Skeletal muscle tissue (tissue), 4 donors: Measurements from ENCODE around the gene MT4. TPM values are rescaled to one million over a fixed set of nuclear protein-coding genes. Genes with fewer than 3 reads are reported as not detected.

ENCODE experiments used
- H3K27ac ChIP-seq: one replicate; pipeline ENCODE4 v1.7.0; 2013; ENCODE audit warnings: mild to moderate bottlenecking, low read depth, low read length, inconsistent platforms
- H3K27me3 ChIP-seq, 3 donors: one replicate each; pipeline ENCODE4 v1.7.0; 2013; ENCODE audit warnings: low read length in 3 of 3; ENCODE audit not compliant: control insufficient read depth in 3 of 3, insufficient read depth in 3 of 3
- H3K36me3 ChIP-seq, 3 donors: one replicate each; pipeline ENCODE4 v1.7.0; 2013; ENCODE audit warnings: low read length in 3 of 3; ENCODE audit not compliant: control insufficient read depth in 3 of 3, insufficient read depth in 3 of 3
- H3K4me1 ChIP-seq, 3 donors: one replicate each; pipeline ENCODE4 v1.7.0; 2013; ENCODE audit warnings: low read length in 3 of 3, mild to moderate bottlenecking in 3 of 3; ENCODE audit not compliant: control insufficient read depth in 3 of 3, insufficient read depth in 3 of 3
- H3K4me3 ChIP-seq, 3 donors: one replicate each; pipeline ENCODE4 v1.7.0; 2013; ENCODE audit warnings: low read length in 3 of 3
- H3K9ac ChIP-seq, 3 donors: one replicate each; pipeline ENCODE4 v1.7.0; 2013; ENCODE audit warnings: low read length in 3 of 3, mild to moderate bottlenecking in 3 of 3, moderate library complexity in 2 of 3, low read depth in 1 of 3
- H3K9me3 ChIP-seq, 3 donors: one replicate each; pipeline ENCODE4 v1.7.0; 2013; ENCODE audit warnings: low read length in 3 of 3; ENCODE audit not compliant: control insufficient read depth in 3 of 3
- total RNA-seq: library from RNA; depleted of rRNA; stranded (reverse); fragments of >200 nt; gene quantifications from one replicate; pipeline ENCODE4 v1.2.3, GENCODE V29; 2014
- donor health status: Osteomylitis.

Gene MT4
- total RNA-seq, 1 donor from 2014 or later, result not detected

GRCh38 chr16:56608876-56609462 lies 44.1 kb downstream of the MT4 start:
- H3K27me3 ChIP-seq, result no peaks in the 10 kb centered on the region
- H3K4me1 ChIP-seq, result peaks cover 65 to 77% (median 77%) of the 10 kb centered on the region in 3 donors
- H3K4me3 ChIP-seq, result peak overlapping the region; percentile 75 to 89 (median 89)
- no peaks in the 10 kb centered on the region for H3K9me3 ChIP-seq
- H3K36me3 ChIP-seq, result no peaks in the 10 kb centered on the region
- peak overlapping the region; percentile 62 to 93 (median 76) for H3K9ac ChIP-seq
- peak overlapping the region; percentile 98 for H3K27ac ChIP-seq

- H3K9me3 ChIP-seq, result no peaks in the 10 kb centered on the region
- H3K4me1 ChIP-seq, result peaks cover 64 to 72% (median 72%) of the 10 kb centered on the region in 3 donors
These were observed 44.6 kb downstream of the MT4 start for GRCh38 chr16:56609463-56609921.

GRCh38 chr16:56610017-56610608 lies 45.2 kb downstream of the MT4 start:
- Histone ChIP-seq H3K27ac (peak overlapping the region; percentile 98), H3K9me3 (no peaks in the 10 kb centered on the region), H3K4me1 (peaks cover 64 to 67% (median 65%) of the 10 kb centered on the region in 3 donors), H3K27me3 (no peaks in the 10 kb centered on the region), H3K36me3 (no peaks in the 10 kb centered on the region), H3K9ac (peak overlapping the region; percentile 62 to 93 (median 76)), H3K4me3 (peak overlapping the region; percentile 28 to 89 (median 47))

More at GRCh38 chr16:56609463-56609921, 44.6 kb downstream of the MT4 start:
- Histone ChIP-seq H3K4me3 (peak overlapping the region; percentile 75 to 89 (median 89)), H3K9ac (peak overlapping the region; percentile 62 to 93 (median 76)), H3K27me3 (no peaks in the 10 kb centered on the region), H3K36me3 (no peaks in the 10 kb centered on the region), H3K27ac (peak overlapping the region; percentile 98)

- Histone ChIP-seq H3K4me1 (peaks cover 60 to 62% (median 62%) of the 10 kb centered on the region in 3 donors), H3K9ac (peak overlapping the region in 1 of 3 donors; percentile 93), H3K9me3 (no peaks in the 10 kb centered on the region), H3K36me3 (no peaks in the 10 kb centered on the region), H3K27ac (peak overlapping the region; percentile 98), H3K4me3 (peak overlapping the region; percentile 28 to 89 (median 47)), H3K27me3 (no peaks in the 10 kb centered on the region)
These were observed 45.8 kb downstream of the MT4 start for GRCh38 chr16:56610609-56611111.

GRCh38 chr16:56611281-56611833 lies 46.5 kb downstream of the MT4 start:
- Histone ChIP-seq H3K9me3 (no peaks in the 10 kb centered on the region), H3K27ac (peak overlapping the region; percentile 98), H3K27me3 (no peaks in the 10 kb centered on the region), H3K36me3 (no peaks in the 10 kb centered on the region), H3K4me3 (peak overlapping the region in 2 of 3 donors; percentile 41), H3K9ac (peak overlapping the region; percentile 41 to 93 (median 71)), H3K4me1 (peaks cover 53 to 55% (median 55%) of the 10 kb centered on the region in 3 donors)

GRCh38 chr16:56613706-56614105 lies 48.8 kb downstream of the MT4 start:
- Histone ChIP-seq H3K27ac (no peak overlapping the region), H3K9me3 (no peaks in the 10 kb centered on the region), H3K4me1 (peaks cover 45 to 51% (median 48%) of the 10 kb centered on the region in 3 donors), H3K4me3 (no peak overlapping the region), H3K27me3 (no peaks in the 10 kb centered on the region), H3K36me3 (no peaks in the 10 kb centered on the region), H3K9ac (no peak overlapping the region)

GRCh38 chr16:56614549-56614991 lies 49.7 kb downstream of the MT4 start:
- H3K27me3 ChIP-seq, result no peaks in the 10 kb centered on the region
- H3K4me1 ChIP-seq, result peaks cover 37 to 42% (median 41%) of the 10 kb centered on the region in 3 donors
- H3K36me3 ChIP-seq, result no peaks in the 10 kb centered on the region
- no peak overlapping the region for H3K9ac ChIP-seq
- no peak overlapping the region for H3K27ac ChIP-seq
- no peaks in the 10 kb centered on the region for H3K9me3 ChIP-seq
- no peak overlapping the region for H3K4me3 ChIP-seq

- Histone ChIP-seq H3K9me3 (no peaks in the 10 kb centered on the region), H3K36me3 (no peaks in the 10 kb centered on the region), H3K4me1 (peaks cover 29 to 36% (median 34%) of the 10 kb centered on the region in 3 donors), H3K4me3 (no peak overlapping the region), H3K27ac (no peak overlapping the region), H3K9ac (no peak overlapping the region), H3K27me3 (no peaks in the 10 kb centered on the region)
These were observed 50.5 kb downstream of the MT4 start for GRCh38 chr16:56615353-56615752.

GRCh38 chr16:56616608-56617211 lies 51.8 kb downstream of the MT4 start:
- peak overlapping the region; percentile 38 for H3K27ac ChIP-seq

More at GRCh38 chr16:56616608-56617211, 51.8 kb downstream of the MT4 start:
- no peaks in the 10 kb centered on the region for H3K27me3 ChIP-seq
- no peaks in the 10 kb centered on the region for H3K36me3 ChIP-seq
- no peaks in the 10 kb centered on the region for H3K9me3 ChIP-seq
- H3K9ac ChIP-seq, result peak overlapping the region; percentile 58 to 83 (median 74)
- H3K4me3 ChIP-seq, result peak overlapping the region; percentile 66 to 79 (median 68)
- H3K4me1 ChIP-seq, result peaks cover 15 to 22% (median 21%) of the 10 kb centered on the region in 3 donors
